ENCODE results near the gene SAFB. TPM values are rescaled to one million over a fixed set of nuclear protein-coding genes. Genes with fewer than 3 reads are reported as not detected.

The SAFB gene
- total RNA-seq, 1 donor from 2014 or later: 61.1 TPM

GRCh38 chr19:5680437-5681368 lies 57.8 kb downstream of the SAFB start, which contains the start of the genes HSD11B1L and MICOS13:
HSD11B1L (plus strand) TSS chr19:5681027; CDS start chr19:5684833, 3,806 bp downstream.
MICOS13 (minus strand) TSS chr19:5680516; CDS start chr19:5680486, 30 bp downstream.
- peaks cover 5 to 7% (median 6%) of the 10 kb centered on the region in 3 donors for H3K36me3 ChIP-seq (ENCODE audit: control insufficient read depth in 3 of 3, insufficient read depth in 3 of 3, low read length in 3 of 3)
- H3K9ac ChIP-seq (ENCODE audit: low read depth in 1 of 3, low read length in 3 of 3): peak within 1 kb of the TSS; percentile 97 to 99 (median 99)
- peak within 1 kb of the TSS; percentile 92 for H3K27ac ChIP-seq (ENCODE audit: low read depth, low read length)
- H3K4me1 ChIP-seq (ENCODE audit: control insufficient read depth in 3 of 3, insufficient read depth in 3 of 3, low read length in 3 of 3): peaks cover 26 to 48% (median 29%) of the 10 kb centered on the region in 3 donors
- peak within 1 kb of the TSS; percentile 97 to 99 (median 99) for H3K4me3 ChIP-seq (ENCODE audit: low read length in 3 of 3)
- no peaks in the 10 kb centered on the region for H3K9me3 ChIP-seq (ENCODE audit: control insufficient read depth in 3 of 3, low read length in 3 of 3)
- no peaks in the 10 kb centered on the region for H3K27me3 ChIP-seq (ENCODE audit: control insufficient read depth in 3 of 3, insufficient read depth in 3 of 3, low read length in 3 of 3)

DNA sequence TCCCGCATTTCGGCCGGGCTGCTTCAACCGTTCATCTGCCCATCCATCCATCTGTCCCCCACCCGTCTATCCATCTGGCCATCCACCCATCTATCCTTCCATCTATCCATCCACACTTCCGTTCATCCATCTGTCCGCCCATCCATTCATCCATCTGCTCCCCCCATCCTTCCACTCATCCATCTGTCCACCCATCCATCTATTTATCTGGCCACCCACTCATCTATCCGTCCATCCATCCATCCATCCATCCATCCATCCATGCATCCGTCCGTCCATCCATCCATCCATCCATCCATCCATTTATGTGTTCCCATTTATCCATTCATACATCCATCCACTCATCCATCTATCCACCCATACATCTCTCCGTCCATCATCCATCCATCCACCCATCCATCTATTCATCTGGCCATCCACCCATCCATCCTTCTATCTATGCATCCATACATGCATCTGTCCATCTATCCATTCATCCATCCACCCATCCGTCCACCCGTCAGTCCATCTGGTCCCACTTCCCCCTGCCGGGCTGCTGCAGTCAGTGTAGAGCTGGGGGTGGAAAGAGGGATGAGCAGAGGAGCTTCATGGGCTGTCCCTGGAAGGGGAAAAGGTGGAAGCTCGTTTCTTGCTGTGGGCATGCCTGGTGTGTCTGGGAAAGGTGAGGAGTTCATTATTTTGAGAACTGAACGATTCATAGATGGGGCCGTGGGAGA lies 58.7 kb downstream of the SAFB start:
- H3K27ac ChIP-seq (ENCODE audit: low read depth, low read length): no peak overlapping the region
- H3K4me1 ChIP-seq (ENCODE audit: control insufficient read depth in 3 of 3, insufficient read depth in 3 of 3, low read length in 3 of 3): peaks cover 17 to 46% (median 24%) of the 10 kb centered on the region in 3 donors
- peak overlapping the region; percentile 97 to 99 (median 99) for H3K4me3 ChIP-seq (ENCODE audit: low read length in 3 of 3)
- H3K9ac ChIP-seq (ENCODE audit: low read depth in 1 of 3, low read length in 3 of 3): peak overlapping the region; percentile 72 to 99 (median 97)
- no peaks in the 10 kb centered on the region for H3K27me3 ChIP-seq (ENCODE audit: control insufficient read depth in 3 of 3, insufficient read depth in 3 of 3, low read length in 3 of 3)
- H3K9me3 ChIP-seq (ENCODE audit: control insufficient read depth in 3 of 3, low read length in 3 of 3): no peaks in the 10 kb centered on the region
- H3K36me3 ChIP-seq (ENCODE audit: control insufficient read depth in 3 of 3, insufficient read depth in 3 of 3, low read length in 3 of 3): peaks cover 5 to 7% (median 6%) of the 10 kb centered on the region in 3 donors

DNA sequence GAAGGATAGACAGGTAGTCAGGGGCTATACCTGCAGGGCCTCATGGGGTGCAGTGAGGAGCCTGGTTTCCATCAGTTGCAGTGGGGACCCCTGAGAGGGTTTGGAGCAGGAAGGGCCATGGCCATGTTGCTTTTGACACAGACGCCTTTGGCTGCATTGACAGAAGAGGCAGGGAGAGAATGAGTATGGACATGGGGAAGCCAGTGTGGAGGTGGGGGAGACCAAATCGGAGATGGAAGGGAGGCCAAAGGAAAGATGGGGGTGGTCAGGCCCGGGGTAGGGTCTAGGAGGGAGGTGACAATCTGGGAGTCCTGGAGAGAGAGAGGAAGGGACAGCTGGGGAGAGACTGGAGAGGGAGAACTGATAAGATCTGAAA lies 59.2 kb downstream of the SAFB start:
- Histone ChIP-seq H3K27ac (ENCODE audit: low read depth, low read length) (no peak overlapping the region), H3K36me3 (ENCODE audit: control insufficient read depth in 3 of 3, insufficient read depth in 3 of 3, low read length in 3 of 3) (peaks cover 5 to 7% (median 6%) of the 10 kb centered on the region in 3 donors), H3K9me3 (ENCODE audit: control insufficient read depth in 3 of 3, low read length in 3 of 3) (no peaks in the 10 kb centered on the region), H3K4me1 (ENCODE audit: control insufficient read depth in 3 of 3, insufficient read depth in 3 of 3, low read length in 3 of 3) (peaks cover 16 to 40% (median 18%) of the 10 kb centered on the region in 3 donors), H3K27me3 (ENCODE audit: control insufficient read depth in 3 of 3, insufficient read depth in 3 of 3, low read length in 3 of 3) (no peaks in the 10 kb centered on the region), H3K4me3 (ENCODE audit: low read length in 3 of 3) (no peak overlapping the region), H3K9ac (ENCODE audit: low read depth in 1 of 3, low read length in 3 of 3) (no peak overlapping the region)

- Histone ChIP-seq H3K36me3 (ENCODE audit: control insufficient read depth in 3 of 3, insufficient read depth in 3 of 3, low read length in 3 of 3) (no peaks in the 10 kb centered on the region), H3K9ac (ENCODE audit: low read depth in 1 of 3, low read length in 3 of 3) (no peak overlapping the region), H3K27ac (ENCODE audit: low read depth, low read length) (no peak overlapping the region), H3K4me3 (ENCODE audit: low read length in 3 of 3) (no peak overlapping the region), H3K9me3 (ENCODE audit: control insufficient read depth in 3 of 3, low read length in 3 of 3) (no peaks in the 10 kb centered on the region), H3K4me1 (ENCODE audit: control insufficient read depth in 3 of 3, insufficient read depth in 3 of 3, low read length in 3 of 3) (peaks cover 16 to 39% (median 21%) of the 10 kb centered on the region in 3 donors), H3K27me3 (ENCODE audit: control insufficient read depth in 3 of 3, insufficient read depth in 3 of 3, low read length in 3 of 3) (no peaks in the 10 kb centered on the region)
Measured at GRCh38 chr19:5683177-5683886, 60.4 kb downstream of the SAFB start.

DNA sequence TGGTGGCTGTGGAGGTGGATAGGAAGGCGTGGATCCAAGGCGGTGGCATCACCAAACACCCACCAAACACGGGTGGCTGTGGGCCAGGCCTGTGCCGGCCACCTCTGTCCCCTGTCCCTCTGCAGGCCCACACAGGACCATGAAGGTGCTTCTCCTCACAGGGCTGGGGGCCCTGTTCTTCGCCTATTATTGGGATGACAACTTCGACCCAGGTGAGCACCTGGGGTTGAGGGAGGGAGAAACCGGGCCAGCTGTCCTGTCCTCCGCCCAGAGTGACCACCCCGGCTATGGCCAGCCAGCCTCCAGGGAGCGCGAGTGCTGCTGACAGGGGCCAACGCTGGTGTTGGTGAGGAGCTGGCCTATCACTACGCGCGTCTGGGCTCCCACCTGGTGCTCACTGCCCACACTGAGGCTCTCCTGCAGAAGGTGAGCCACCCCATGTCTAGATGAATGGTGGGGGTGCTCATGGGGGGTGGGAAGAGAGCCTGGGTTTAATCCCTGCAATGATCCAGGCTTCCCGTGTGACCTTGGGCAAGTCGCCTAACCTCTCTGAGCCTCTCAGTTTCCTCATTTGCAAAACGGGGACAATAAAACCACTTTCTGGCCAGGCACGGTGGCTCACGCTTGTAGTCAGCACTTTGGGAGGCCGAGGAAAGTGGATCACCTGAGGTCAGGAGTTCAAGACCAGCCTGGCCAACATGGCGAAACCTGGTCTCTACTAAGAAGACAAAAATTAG lies 62.0 kb downstream of the SAFB start:
- H3K27ac ChIP-seq (ENCODE audit: low read depth, low read length): no peak overlapping the region
- peaks cover 8 to 32% (median 15%) of the 10 kb centered on the region in 3 donors for H3K4me1 ChIP-seq (ENCODE audit: control insufficient read depth in 3 of 3, insufficient read depth in 3 of 3, low read length in 3 of 3)
- no peaks in the 10 kb centered on the region for H3K27me3 ChIP-seq (ENCODE audit: control insufficient read depth in 3 of 3, insufficient read depth in 3 of 3, low read length in 3 of 3)
- no peaks in the 10 kb centered on the region for H3K9me3 ChIP-seq (ENCODE audit: control insufficient read depth in 3 of 3, low read length in 3 of 3)
- no peak overlapping the region for H3K9ac ChIP-seq (ENCODE audit: low read depth in 1 of 3, low read length in 3 of 3)
- no peak overlapping the region for H3K4me3 ChIP-seq (ENCODE audit: low read length in 3 of 3)
- H3K36me3 ChIP-seq (ENCODE audit: control insufficient read depth in 3 of 3, insufficient read depth in 3 of 3, low read length in 3 of 3): no peaks in the 10 kb centered on the region

DNA sequence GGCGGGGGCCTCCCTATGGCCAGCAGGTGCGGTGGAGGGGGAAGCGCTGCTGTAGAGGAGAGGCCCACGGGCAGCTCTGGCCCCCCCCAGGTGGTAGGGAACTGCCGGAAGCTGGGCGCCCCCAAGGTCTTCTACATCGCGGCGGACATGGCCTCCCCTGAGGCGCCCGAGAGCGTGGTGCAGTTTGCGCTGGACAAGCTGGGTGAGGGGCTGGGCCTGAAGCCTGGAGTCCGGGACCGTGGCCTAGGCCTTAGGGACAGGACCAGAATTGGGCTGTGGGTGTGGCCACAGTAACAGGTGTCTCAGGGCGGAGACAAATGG lies 63.4 kb downstream of the SAFB start:
- no peaks in the 10 kb centered on the region for H3K9me3 ChIP-seq (ENCODE audit: control insufficient read depth in 3 of 3, low read length in 3 of 3)
- peaks cover 15 to 34% (median 19%) of the 10 kb centered on the region in 3 donors for H3K4me1 ChIP-seq (ENCODE audit: control insufficient read depth in 3 of 3, insufficient read depth in 3 of 3, low read length in 3 of 3)
- no peaks in the 10 kb centered on the region for H3K27me3 ChIP-seq (ENCODE audit: control insufficient read depth in 3 of 3, insufficient read depth in 3 of 3, low read length in 3 of 3)
- peak overlapping the region; percentile 40 to 75 (median 73) for H3K4me3 ChIP-seq (ENCODE audit: low read length in 3 of 3)
- H3K9ac ChIP-seq (ENCODE audit: low read depth in 1 of 3, low read length in 3 of 3): peak overlapping the region in 2 of 3 donors; percentile 50 to 62
- peak overlapping the region; percentile 74 for H3K27ac ChIP-seq (ENCODE audit: low read depth, low read length)
- H3K36me3 ChIP-seq (ENCODE audit: control insufficient read depth in 3 of 3, insufficient read depth in 3 of 3, low read length in 3 of 3): no peaks in the 10 kb centered on the region

DNA sequence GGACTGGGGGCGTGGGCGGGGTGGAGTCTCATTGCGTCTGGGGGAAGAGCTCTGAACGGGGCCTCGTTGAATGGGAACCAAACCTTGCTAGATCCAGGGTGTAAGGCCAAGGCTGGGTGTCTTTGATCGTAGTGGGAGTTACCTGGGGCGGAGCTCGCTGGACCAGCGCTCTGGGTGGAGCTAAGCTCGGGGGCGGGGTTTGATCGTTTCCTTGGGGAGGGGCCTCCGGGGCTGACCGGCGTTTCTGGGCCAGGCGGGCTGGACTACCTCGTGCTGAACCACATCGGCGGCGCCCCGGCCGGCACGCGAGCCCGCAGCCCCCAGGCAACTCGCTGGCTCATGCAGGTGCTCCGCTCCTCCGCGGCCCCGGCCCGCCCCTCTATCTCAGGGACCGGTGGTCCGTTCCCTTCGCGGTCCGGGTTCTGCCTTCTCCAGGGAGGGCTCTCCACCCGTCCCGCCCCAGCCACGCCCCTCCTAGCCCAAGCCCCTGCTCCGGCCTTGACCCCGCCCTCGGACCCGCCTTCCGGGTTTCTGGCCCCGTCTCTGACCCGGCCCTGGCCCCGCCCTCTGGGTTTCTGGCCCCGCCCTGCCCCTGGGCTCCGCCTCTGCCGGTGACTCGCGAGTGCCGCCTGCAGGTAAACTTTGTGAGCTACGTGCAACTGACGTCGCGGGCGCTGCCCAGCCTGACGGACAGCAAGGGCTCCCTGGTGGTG lies 63.9 kb downstream of the SAFB start:
- peaks cover 0 to under 1% (median under 1%) of the 10 kb centered on the region in 3 donors for H3K36me3 ChIP-seq (ENCODE audit: control insufficient read depth in 3 of 3, insufficient read depth in 3 of 3, low read length in 3 of 3)
- H3K27me3 ChIP-seq (ENCODE audit: control insufficient read depth in 3 of 3, insufficient read depth in 3 of 3, low read length in 3 of 3): no peaks in the 10 kb centered on the region
- H3K4me1 ChIP-seq (ENCODE audit: control insufficient read depth in 3 of 3, insufficient read depth in 3 of 3, low read length in 3 of 3): peaks cover 17 to 34% (median 21%) of the 10 kb centered on the region in 3 donors
- peak overlapping the region; percentile 74 for H3K27ac ChIP-seq (ENCODE audit: low read depth, low read length)
- H3K9me3 ChIP-seq (ENCODE audit: control insufficient read depth in 3 of 3, low read length in 3 of 3): no peaks in the 10 kb centered on the region
- H3K4me3 ChIP-seq (ENCODE audit: low read length in 3 of 3): peak overlapping the region; percentile 40 to 75 (median 73)
- H3K9ac ChIP-seq (ENCODE audit: low read depth in 1 of 3, low read length in 3 of 3): peak overlapping the region in 2 of 3 donors; percentile 56 to 68

DNA sequence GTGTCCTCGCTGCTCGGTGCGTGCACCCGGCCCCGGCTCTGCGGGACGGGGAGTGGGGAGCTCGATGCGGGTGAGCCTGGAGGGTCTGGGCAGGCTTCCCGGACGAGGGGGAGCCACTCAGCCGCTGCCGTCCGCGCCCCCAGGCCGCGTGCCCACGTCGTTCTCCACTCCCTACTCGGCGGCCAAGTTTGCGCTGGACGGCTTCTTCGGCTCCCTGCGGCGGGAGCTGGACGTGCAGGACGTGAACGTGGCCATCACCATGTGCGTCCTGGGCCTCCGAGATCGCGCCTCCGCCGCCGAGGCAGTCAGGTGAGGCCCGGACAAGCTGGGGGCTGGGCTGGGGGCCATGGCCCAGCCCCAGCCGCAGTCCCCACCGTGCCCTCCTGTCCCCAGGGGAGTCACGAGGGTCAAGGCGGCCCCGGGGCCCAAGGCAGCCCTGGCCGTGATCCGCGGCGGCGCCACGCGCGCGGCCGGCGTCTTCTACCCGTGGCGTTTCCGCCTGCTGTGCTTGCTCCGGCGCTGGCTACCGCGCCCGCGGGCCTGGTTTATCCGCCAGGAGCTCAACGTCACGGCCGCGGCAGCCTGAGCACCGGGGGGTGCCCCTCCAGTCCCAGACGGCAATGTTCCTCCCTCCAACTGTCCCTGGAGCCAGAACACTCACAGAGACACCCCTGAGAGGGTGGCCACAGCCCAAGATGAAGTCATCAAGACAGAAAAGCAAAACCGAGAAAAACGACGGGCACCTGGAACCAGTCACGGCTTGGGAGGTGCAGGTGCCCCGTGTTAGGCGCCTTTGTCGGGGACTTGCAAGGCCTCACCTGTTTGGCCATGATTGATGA lies 64.7 kb downstream of the SAFB start:
- Histone ChIP-seq H3K36me3 (ENCODE audit: control insufficient read depth in 3 of 3, insufficient read depth in 3 of 3, low read length in 3 of 3) (peaks cover 7 to 9% (median 7%) of the 10 kb centered on the region in 3 donors), H3K4me3 (ENCODE audit: low read length in 3 of 3) (peak overlapping the region; percentile 23 to 75 (median 73)), H3K9ac (ENCODE audit: low read depth in 1 of 3, low read length in 3 of 3) (peak overlapping the region in 2 of 3 donors; percentile 56 to 68), H3K27ac (ENCODE audit: low read depth, low read length) (peak overlapping the region; percentile 74), H3K4me1 (ENCODE audit: control insufficient read depth in 3 of 3, insufficient read depth in 3 of 3, low read length in 3 of 3) (peaks cover 22 to 40% (median 29%) of the 10 kb centered on the region in 3 donors), H3K9me3 (ENCODE audit: control insufficient read depth in 3 of 3, low read length in 3 of 3) (no peaks in the 10 kb centered on the region), H3K27me3 (ENCODE audit: control insufficient read depth in 3 of 3, insufficient read depth in 3 of 3, low read length in 3 of 3) (no peaks in the 10 kb centered on the region)

Measured in skeletal muscle tissue (tissue), 4 donors.